Frontal cortex (tissue), 4 donors: ENCODE data around the gene IP6K3. TPM values are rescaled to one million over a fixed set of nuclear protein-coding genes. Genes with fewer than 3 reads are reported as not detected.
A peak's percentile ranks its signal among the peaks of the same experiment; 100 is the strongest.

Experiments used
- DNase-seq, 2 donors: peaks; one replicate each; pipeline ENCODE4 v3.0.0; 2012; ENCODE audit warnings: low spot score in 2 of 2
- FAIRE-seq: peaks from 2 replicates; lab custom pipeline; 2012; peaks lifted over from hg19 to GRCh38; lab: Jason Lieb, UNC
- small RNA-seq: library from RNA; depleted of rRNA; stranded (forward); fragments of <200 nt; gene quantifications from one replicate; pipeline ENCODE3, GENCODE V24; 2014
- total RNA-seq: library from RNA; depleted of rRNA; stranded (reverse); fragments of >200 nt; gene quantifications from one replicate; pipeline ENCODE4 v1.2.3, GENCODE V29; 2014
- donor health status: control.
- donor health status: control.
- donor health status: control.

The IP6K3 gene
- total RNA-seq, 1 donor from 2014 or later: not detected

DNA sequence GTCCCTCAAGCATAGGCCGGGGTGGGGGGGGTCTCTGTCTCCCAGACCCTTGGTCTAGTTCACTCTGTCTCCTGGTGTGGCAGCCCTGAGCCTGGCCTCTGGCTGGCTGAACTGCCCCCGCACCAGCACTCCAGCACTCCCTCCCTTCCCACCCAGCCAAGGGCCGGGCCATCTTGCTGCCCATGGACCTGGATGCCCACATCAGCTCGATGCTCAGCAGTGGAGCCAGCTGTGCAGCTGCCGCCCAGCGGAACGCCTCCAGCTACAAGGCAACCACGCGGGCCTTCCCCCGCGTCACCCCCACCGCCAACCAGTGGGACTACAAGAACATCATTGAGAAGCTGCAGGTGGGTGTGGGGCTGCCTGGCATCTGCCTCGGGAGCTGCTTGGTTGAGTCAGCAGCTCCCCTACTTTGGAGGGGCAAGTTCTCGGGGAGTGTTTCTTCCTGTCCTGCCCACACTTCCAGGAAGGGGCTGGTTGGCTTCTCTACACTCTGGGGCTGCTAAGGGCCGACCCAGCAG, 63.6 kb downstream of the IP6K3 start:
- DNase-seq (peak; percentile 68 to 81), FAIRE-seq (no peak)

DNA sequence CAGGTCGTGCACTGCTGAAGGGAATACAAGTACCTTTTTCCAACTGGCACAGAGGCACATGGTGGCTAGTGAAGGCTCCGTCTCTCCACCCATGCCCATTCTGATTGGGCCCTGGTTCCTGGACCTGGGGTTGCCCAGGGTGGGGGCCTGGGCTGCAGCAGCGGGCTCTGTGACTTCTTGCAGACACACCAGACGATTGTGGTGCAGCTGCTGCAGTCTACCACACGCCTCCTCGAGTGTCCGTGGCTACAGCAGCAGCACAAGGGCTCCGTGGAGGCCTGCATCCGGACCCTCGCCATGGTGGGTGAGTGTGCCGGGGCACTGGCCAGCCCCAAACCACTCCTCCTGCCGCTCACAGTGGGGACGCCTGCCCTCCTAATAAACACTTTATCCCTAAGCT, 64.4 kb downstream of the IP6K3 start:
- FAIRE-seq: no peak
- DNase-seq: no peak

DNA sequence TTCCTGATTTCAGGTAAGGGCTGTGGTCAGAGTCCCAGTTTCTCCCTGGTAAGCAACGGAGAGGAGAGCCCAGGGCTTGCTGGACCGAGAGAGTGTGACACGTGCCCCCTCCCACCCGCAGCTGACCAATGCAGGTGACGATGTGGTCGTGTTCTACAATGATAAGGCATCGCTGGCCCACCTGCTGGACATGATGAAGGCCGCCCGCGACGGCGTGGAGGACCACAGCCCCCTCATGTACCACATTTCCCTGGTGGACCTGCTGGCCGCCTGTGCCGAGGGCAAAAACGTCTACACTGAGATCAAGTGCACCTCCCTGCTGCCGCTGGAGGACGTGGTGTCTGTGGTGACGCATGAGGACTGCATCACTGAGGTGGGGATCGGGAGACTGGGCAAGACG, 66.9 kb downstream of the IP6K3 start:
- FAIRE-seq: no peak

GRCh38 chr6:33678932-33679490, 67.7 kb downstream of the IP6K3 start:
- no peak for DNase-seq
- FAIRE-seq: no peak

More for the DNA sequence above, 66.9 kb downstream of the IP6K3 start:
- no peak for DNase-seq

GRCh38 chr6:33678233-33678931, 68.3 kb downstream of the IP6K3 start:
- no peak for FAIRE-seq

DNA sequence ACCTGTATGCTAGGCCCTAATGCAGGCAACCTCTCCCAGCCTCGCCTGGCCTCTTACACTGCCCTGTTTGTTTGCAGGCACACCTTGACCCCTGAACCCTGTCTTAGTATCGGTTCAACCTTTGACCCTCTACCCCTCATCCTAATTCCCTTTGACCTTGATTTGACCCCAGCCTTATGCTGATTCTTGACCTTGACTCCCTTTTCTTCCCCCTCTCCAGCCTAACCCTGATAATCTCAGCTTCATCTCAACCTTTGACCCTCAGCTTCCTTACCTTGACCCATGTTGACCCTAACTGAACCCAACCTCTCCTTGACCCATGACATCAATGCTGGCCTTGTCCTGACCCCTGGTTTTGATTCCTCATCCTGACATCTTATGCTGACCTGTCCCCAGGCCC, 69.0 kb downstream of the IP6K3 start:
- FAIRE-seq: no peak
- DNase-seq: no peak

More at GRCh38 chr6:33678233-33678931, 68.3 kb downstream of the IP6K3 start:
- no peak for DNase-seq

GRCh38 chr6:33677143-33677660, 69.5 kb downstream of the IP6K3 start:
- FAIRE-seq (no peak), DNase-seq (no peak)

- FAIRE-seq: no peak
- no peak for DNase-seq
Observed at GRCh38 chr6:33676416-33677142, 70.1 kb downstream of the IP6K3 start.

GRCh38 chr6:33675968-33676367, 70.7 kb downstream of the IP6K3 start:
- no peak for DNase-seq
- no peak for FAIRE-seq

DNA sequence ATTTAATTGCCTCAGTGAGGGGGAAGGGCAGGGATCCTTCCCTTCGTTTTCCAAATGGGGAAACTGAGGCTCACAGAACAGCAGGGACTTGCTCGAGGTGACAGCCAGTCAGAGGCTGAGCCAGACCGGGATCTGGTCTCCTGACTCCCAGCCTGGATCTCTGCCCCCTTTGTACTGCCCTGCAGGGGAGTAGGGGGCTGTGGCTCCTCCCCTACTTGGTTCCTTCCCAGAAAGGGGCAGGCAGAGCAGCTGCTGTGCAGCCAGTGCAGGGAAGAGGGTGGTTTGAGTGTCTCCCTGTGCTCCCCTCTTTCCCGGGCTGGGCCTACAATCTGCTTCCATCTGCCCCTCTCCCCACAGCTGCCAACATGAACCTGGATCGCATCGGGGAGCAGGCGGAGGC, 72.9 kb downstream of the IP6K3 start:
- FAIRE-seq (no peak), DNase-seq (no peak)

- no peak for FAIRE-seq
- peak; percentile 49 to 57 for DNase-seq
Observed at GRCh38 chr6:33672808-33673207, 73.9 kb downstream of the IP6K3 start.

- no peak for DNase-seq
- FAIRE-seq: no peak
Observed at GRCh38 chr6:33671744-33672072, 75.0 kb downstream of the IP6K3 start.

Small RNA genes within 50 kb of the gene (small RNA-seq; reads per million reads assigned to genes)
- gene MIR3934: not detected

Other genes with a start within 250 kb of the IP6K3 start
- 2.9 TPM for gene BAK1, start 166.6 kb downstream of the IP6K3 start, total RNA-seq
- gene ITPR3, start 125.6 kb downstream of the IP6K3 start, total RNA-seq: 1.2 TPM
- 19.6 TPM for gene UQCC2, start 35.2 kb downstream of the IP6K3 start, total RNA-seq
- gene LEMD2, start 42.2 kb upstream of the IP6K3 start, total RNA-seq: 29.3 TPM
- gene MLN, start 57.1 kb upstream of the IP6K3 start, total RNA-seq: not detected